H1 (cell line): ENCODE measurements around the gene LDHAL6A. TPM values are rescaled to one million over a fixed set of nuclear protein-coding genes. Genes with fewer than 3 reads are reported as not detected.

Experiments used
- CTCF ChIA-PET: fragments of 300-600 bp; sonication (Branson Sonifier 250); formaldehyde crosslinking; loops from one replicate; lab custom pipeline; 2021; ENCODE audit not compliant: partially characterized antibody; lab: Charles Lee
- POLR2A ChIA-PET: fragments of 300-600 bp; sonication (Branson Sonifier 250); formaldehyde crosslinking; loops from one replicate; lab custom pipeline; 2021; ENCODE audit warnings: inconsistent platforms; ENCODE audit not compliant: partially characterized antibody; lab: Charles Lee
- DNase-seq, 2 experiments: peaks; one replicate each; pipeline versions ENCODE4 v3.0.0 to v3.0.0-alpha.2; 2010 to 2022; ENCODE audit warnings: low spot score in 2 of 2, low read depth in 1 of 2, mixed read lengths in 1 of 2
- FAIRE-seq: peaks from 2 replicates; lab custom pipeline; 2011; peaks lifted over from hg19 to GRCh38; lab: Jason Lieb, UNC
- H2AFZ ChIP-seq: 2 replicates; pipeline ENCODE4 v1.8.1; 2012; ENCODE audit warnings: low read length, inconsistent platforms
- H2AK5ac ChIP-seq: 2 replicates; pipeline ENCODE4 v1.6.1; 2013; ENCODE audit warnings: low read depth, low read length
- H2BK120ac ChIP-seq: replicated peaks from 2 replicates; pipeline ENCODE3; 2013; ENCODE audit warnings: low read depth, low read length, inconsistent platforms
- H2BK12ac ChIP-seq: 2 replicates; pipeline ENCODE4 v1.6.1; 2013; ENCODE audit warnings: low read depth, low read length
- H2BK15ac ChIP-seq: 2 replicates; pipeline ENCODE4 v1.6.1; 2013; ENCODE audit warnings: low read length
- H2BK20ac ChIP-seq: 2 replicates; pipeline ENCODE4 v1.6.1; 2013; ENCODE audit warnings: low read length
- H2BK5ac ChIP-seq: 2 replicates; pipeline ENCODE4 v1.6.1; 2013; ENCODE audit warnings: low read depth, low read length
- H3K14ac ChIP-seq: 2 replicates; pipeline ENCODE4 v1.6.1; 2013; ENCODE audit warnings: inconsistent platforms; ENCODE audit not compliant: insufficient read length
- H3K18ac ChIP-seq: 2 replicates; pipeline ENCODE4 v1.6.1; 2013; ENCODE audit warnings: low read length; ENCODE audit errors: extremely low read depth
- H3K23ac ChIP-seq: 2 replicates; pipeline ENCODE4 v1.6.1; 2013; ENCODE audit warnings: inconsistent platforms; ENCODE audit not compliant: insufficient read length
- H3K23me2 ChIP-seq: 2 replicates; pipeline ENCODE4 v1.6.1; 2013; ENCODE audit warnings: low read depth, low read length
- H3K27ac ChIP-seq: 2 replicates; pipeline ENCODE4 v1.6.1; 2011; ENCODE audit warnings: low read depth, low read length, inconsistent platforms
- H3K27me3 ChIP-seq, 4 experiments: replicated peaks in 1 of 4; 1 replicate in 1 of 4; 2 replicates in 3 of 4; pipeline versions ENCODE4 v1.6.1 to v1.8.1; 2011 to 2013; ENCODE audit warnings: low read length in 3 of 4, mild to moderate bottlenecking in 3 of 4, inconsistent platforms in 2 of 4, mixed read lengths in 2 of 4, moderate library complexity in 1 of 4; ENCODE audit not compliant: control insufficient read depth in 3 of 4, insufficient read depth in 3 of 4; ENCODE audit errors: extremely low read depth in 1 of 4
- H3K36me3 ChIP-seq, 4 experiments: 2 replicates each; pipeline versions ENCODE4 v1.6.1 to v1.8.1; 2011 to 2013; ENCODE audit warnings: mild to moderate bottlenecking in 4 of 4, low read length in 3 of 4, moderate library complexity in 2 of 4, control low read depth in 1 of 4, inconsistent platforms in 1 of 4; ENCODE audit not compliant: insufficient read depth in 4 of 4, control insufficient read depth in 2 of 4
- H3K4ac ChIP-seq: replicated peaks from 2 replicates; pipeline ENCODE3; 2013; ENCODE audit warnings: low read length, low read depth, mixed read lengths, inconsistent platforms; ENCODE audit not compliant: insufficient read length
- H3K4me1 ChIP-seq, 4 experiments: replicated peaks in 1 of 4; 1 replicate in 1 of 4; 2 replicates in 3 of 4; pipeline versions ENCODE4 v1.6.1 to v1.8.1; 2011 to 2013; ENCODE audit warnings: low read length in 3 of 4, inconsistent platforms in 2 of 4, mixed read lengths in 1 of 4; ENCODE audit not compliant: insufficient read depth in 4 of 4, control insufficient read depth in 3 of 4
- H3K4me2 ChIP-seq, 2 experiments: 2 replicates each; pipeline versions ENCODE4 v1.6.1 to v1.8.1; 2011 to 2013; ENCODE audit warnings: low read depth in 2 of 2, low read length in 2 of 2, control low read depth in 1 of 2, inconsistent platforms in 1 of 2, mild to moderate bottlenecking in 1 of 2; ENCODE audit not compliant: insufficient read depth in 1 of 2
- H3K4me3 ChIP-seq, 4 experiments: fragments of 200-600, 300-600 bp in 1 of 4; sonication (generic), shearing (Covaris generic), sonication (Bioruptor Twin) in 1 of 4; 2 replicates each; pipeline versions ENCODE4 v1.5.1 to v1.8.1; 2011 to 2016; ENCODE audit warnings: low read length in 4 of 4, low read depth in 3 of 4, control low read depth in 2 of 4, inconsistent platforms in 2 of 4, mild to moderate bottlenecking in 2 of 4, mixed read lengths in 1 of 4, moderate library complexity in 1 of 4; ENCODE audit not compliant: insufficient read depth in 2 of 4; ENCODE audit errors: extremely low read depth in 1 of 4
- H3K56ac ChIP-seq: replicated peaks from 2 replicates; pipeline ENCODE3; 2013; ENCODE audit warnings: low read depth, mild to moderate bottlenecking, mixed read lengths, low read length, inconsistent platforms; ENCODE audit not compliant: insufficient read length
- H3K79me1 ChIP-seq: 2 replicates; pipeline ENCODE4 v1.6.1; 2013; ENCODE audit warnings: low read depth, low read length, control low read depth
- H3K79me2 ChIP-seq, 2 experiments: 2 replicates each; pipeline versions ENCODE4 v1.6.1 to v1.8.1; 2012 to 2013; ENCODE audit warnings: low read length in 2 of 2, mild to moderate bottlenecking in 2 of 2, inconsistent platforms in 1 of 2; ENCODE audit not compliant: insufficient read depth in 2 of 2, control insufficient read depth in 1 of 2
- H3K9ac ChIP-seq, 4 experiments: replicated peaks in 1 of 4; 1 replicate in 1 of 4; 2 replicates in 3 of 4; pipeline versions ENCODE4 v1.6.1 to v1.8.1; 2011 to 2013; ENCODE audit warnings: low read depth in 3 of 4, low read length in 3 of 4, control low read depth in 2 of 4, mild to moderate bottlenecking in 2 of 4, moderate library complexity in 2 of 4, inconsistent platforms in 1 of 4; ENCODE audit errors: extremely low read depth in 1 of 4
- H3K9me3 ChIP-seq, 2 experiments: 2 replicates each; pipeline versions ENCODE4 v1.6.1 to v1.8.1; 2012 to 2013; ENCODE audit warnings: mild to moderate bottlenecking in 2 of 2, moderate library complexity in 2 of 2, control low read depth in 1 of 2, inconsistent platforms in 1 of 2, low read depth in 1 of 2, low read length in 1 of 2, mixed read lengths in 1 of 2; ENCODE audit not compliant: insufficient read depth in 2 of 2
- H4K20me1 ChIP-seq, 2 experiments: replicated peaks in 1 of 2; 2 replicates each; pipeline versions ENCODE3 to v1.8.1; 2011 to 2013; ENCODE audit warnings: inconsistent platforms in 2 of 2, low read length in 2 of 2, mild to moderate bottlenecking in 1 of 2; ENCODE audit not compliant: insufficient read depth in 2 of 2, control insufficient read depth in 1 of 2
- H4K5ac ChIP-seq: 2 replicates; pipeline ENCODE4 v1.6.1; 2013; ENCODE audit warnings: low read length, low read depth, mixed read lengths, inconsistent platforms; ENCODE audit not compliant: insufficient read length
- H4K8ac ChIP-seq: 2 replicates; pipeline ENCODE4 v1.8.0; 2013; ENCODE audit warnings: mild to moderate bottlenecking, moderate library complexity, low read length, inconsistent platforms; ENCODE audit not compliant: insufficient read depth; ENCODE audit errors: extremely low read depth
- H4K91ac ChIP-seq: replicated peaks from 2 replicates; pipeline ENCODE3; 2013; ENCODE audit warnings: low read length, mixed read lengths, inconsistent platforms; ENCODE audit not compliant: insufficient read length
- POU5F1 ChIP-seq: IDR thresholded peaks from 2 replicates; pipeline ENCODE4 v1.6.1; 2011; ENCODE audit warnings: low read depth, mild to moderate bottlenecking, low read length, moderate library complexity
- TBP ChIP-seq: IDR thresholded peaks from 2 replicates; pipeline ENCODE4 v1.6.1; 2011; ENCODE audit warnings: low read depth, low read length, improper control_type of control experiment
- polyA plus RNA-seq, 7 experiments: library from polyadenylated mRNA; depleted of rRNA in 3 of 7; stranded (reverse) in 5 of 7; unstranded in 2 of 7; fragments of >200 nt in 5 of 7; fragments of 200-250 nt in 2 of 7; gene quantifications; 1 replicate in 5 of 7; 2 replicates in 1 of 7; 4 replicates in 1 of 7; pipeline versions ENCODE4 v1.2.1 to v1.2.3, GENCODE V29; 2011 to 2013; ENCODE audit warnings: missing spikeins in 2 of 7, mixed read lengths in 2 of 7
- total RNA-seq: library from RNA; stranded (reverse); fragmentation: NEBNext Ultra II Directional; extraction: Animal tissue kit (Norgen Biotek cat#: 25700); gene quantifications from 2 replicates; pipeline ENCODE4 v1.2.1, GENCODE V29; 2021
- TF ChIP-seq, protein P1 (sequence below): IDR thresholded peaks from 2 replicates; pipeline ENCODE4 v1.6.1; 2011; ENCODE audit warnings: low read length, improper control_type of control experiment

LDHAL6A gene
- total and polyA plus RNA-seq, 2 of the 8 experiments (the other 6 are each of a cell fraction or from before 2014, with no cell fraction given), result not detected

DNA sequence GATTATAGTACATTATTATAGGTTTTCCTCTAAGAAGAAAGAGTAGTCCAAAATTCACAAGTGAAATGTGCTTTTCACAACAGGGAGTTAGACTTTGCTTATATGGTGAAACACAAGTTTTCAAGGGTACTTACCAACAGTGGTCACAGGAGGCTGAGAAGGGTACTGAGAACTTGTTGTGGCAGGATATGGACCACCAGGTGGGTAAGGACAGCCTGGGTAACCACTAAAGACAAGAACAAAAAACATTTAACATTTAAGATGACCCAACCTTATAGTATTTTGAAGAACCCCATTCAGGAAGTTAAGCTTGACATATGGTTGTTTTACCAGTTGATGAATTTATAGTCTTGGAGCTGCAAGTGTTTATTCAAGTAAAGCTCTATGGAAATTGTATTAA lies 46.7 kb downstream of the LDHAL6A start:
- Histone ChIP-seq H3K14ac (no peak overlapping the region), H2BK5ac (no peak overlapping the region), H4K20me1 (peaks cover 0 to 2% of the 10 kb centered on the region in 2 experiments), H3K27me3 (no peaks in the 10 kb centered on the region), H3K56ac (no peak overlapping the region), H4K5ac (no peak overlapping the region), H3K23ac (no peak overlapping the region), H2AFZ (no peak overlapping the region), H4K8ac (no peak overlapping the region), H2AK5ac (no peak overlapping the region), H3K9ac (no peak overlapping the region), H3K23me2 (no peaks in the 10 kb centered on the region), H3K4ac (no peak overlapping the region), H3K27ac (no peak overlapping the region), H2BK12ac (no peak overlapping the region), H2BK120ac (no peak overlapping the region), H2BK15ac (no peak overlapping the region), H3K4me3 (no peak overlapping the region), H3K36me3 (peaks cover 3 to 32% (median 19%) of the 10 kb centered on the region in 4 experiments; a peak in 7 of 8 replicates), H3K79me1 (no peaks in the 10 kb centered on the region), H2BK20ac (no peak overlapping the region), H3K18ac (no peak overlapping the region), H3K4me2 (no peak overlapping the region), H3K79me2 (no peaks in the 10 kb centered on the region), H3K4me1 (no peaks in the 10 kb centered on the region), H3K9me3 (no peaks in the 10 kb centered on the region), H4K91ac (no peak overlapping the region)
- CTCF ChIA-PET, result interaction anchor here (1.5 kb wide), 1 partner anchor 11 kb away, joined by 4 read pairs; no protein-coding TSS in a partner anchor
- TF ChIP-seq, protein P1, sequence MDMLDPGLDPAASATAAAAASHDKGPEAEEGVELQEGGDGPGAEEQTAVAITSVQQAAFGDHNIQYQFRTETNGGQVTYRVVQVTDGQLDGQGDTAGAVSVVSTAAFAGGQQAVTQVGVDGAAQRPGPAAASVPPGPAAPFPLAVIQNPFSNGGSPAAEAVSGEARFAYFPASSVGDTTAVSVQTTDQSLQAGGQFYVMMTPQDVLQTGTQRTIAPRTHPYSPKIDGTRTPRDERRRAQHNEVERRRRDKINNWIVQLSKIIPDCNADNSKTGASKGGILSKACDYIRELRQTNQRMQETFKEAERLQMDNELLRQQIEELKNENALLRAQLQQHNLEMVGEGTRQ, result no peak
- TF ChIP-seq TBP, result no peak
- no peak for TF ChIP-seq POU5F1
- DNase-seq (no peak), FAIRE-seq (no peak)
- POLR2A ChIA-PET, result interaction anchor here (1.3 kb wide), 1 partner anchor 9 kb away, joined by 4 read pairs; no protein-coding TSS in a partner anchor
